Sigmoid colon (tissue), 7 donors: Measurements from ENCODE around the gene RIOK2. TPM values are rescaled to one million over a fixed set of nuclear protein-coding genes. Genes with fewer than 3 reads are reported as not detected.

Experiments
- DNase-seq: peaks from one replicate; pipeline ENCODE4 v3.0.0-alpha.2; 2019
- H3K27ac ChIP-seq, 4 donors: fragments of 200-600 bp; sonication (generic); one replicate each; pipeline ENCODE4 v1.5.1; 2016 to 2019; ENCODE audit warnings: mild to moderate bottlenecking in 1 of 4
- H3K27me3 ChIP-seq, 3 donors: fragments of 200-600 bp; sonication (generic); one replicate each; pipeline ENCODE4 v1.5.1; 2019; ENCODE audit warnings: mild to moderate bottlenecking in 1 of 3
- H3K36me3 ChIP-seq, 4 donors: fragments of 200-600 bp; sonication (generic); one replicate each; pipeline ENCODE4 v1.5.1; 2016 to 2019
- H3K4me1 ChIP-seq, 4 donors: fragments of 200-600 bp; sonication (generic); one replicate each; pipeline ENCODE4 v1.5.1; 2017 to 2019
- H3K4me3 ChIP-seq, 4 donors: fragments of 200-600 bp; sonication (generic); one replicate each; pipeline ENCODE4 v1.5.1; 2017 to 2019; ENCODE audit warnings: mild to moderate bottlenecking in 2 of 4, moderate library complexity in 1 of 4
- H3K9me3 ChIP-seq, 4 donors: fragments of 200-600 bp in 3 of 4; sonication (generic) in 3 of 4; one replicate each; pipeline versions ENCODE4 v1.5.1 to v1.6.1; 2013 to 2019
- EP300 ChIP-seq, 4 donors: sonication (generic); formaldehyde crosslinking; IDR thresholded peaks; one replicate each; pipeline ENCODE4 v1.6.1; 2017; ENCODE audit warnings: antibody characterized with exemption in 4 of 4
- POLR2A ChIP-seq, 2 donors: fragments of 450-650 bp; IDR thresholded peaks; one replicate each; pipeline ENCODE4 v1.6.1; 2016; ENCODE audit warnings: antibody characterized with exemption in 2 of 2, mild to moderate bottlenecking in 2 of 2, moderate library complexity in 2 of 2
- POLR2AphosphoS5 ChIP-seq, 4 donors: sonication (generic); formaldehyde crosslinking; IDR thresholded peaks; one replicate each; pipeline ENCODE4 v1.6.1; 2017; ENCODE audit warnings: antibody characterized with exemption in 4 of 4
- WGBS, 2 donors: extraction: QIAGEN DNeasy Blood & Tissue Kit; methylation state at CpG; one replicate each; pipeline ENCODE4 v1.1.7; 2013; 5-methylcytosine and 5-hydroxymethylcytosine counted together
- intact Hi-C: fragments of 100-400 bp; cut with DNase I; formaldehyde crosslinking; loops from one replicate; pipeline ENCODE4 v1.15.1; 2023
- polyA plus RNA-seq, 3 donors: library from polyadenylated mRNA; stranded (reverse); fragments of 200-250 nt; gene quantifications; one replicate each; pipeline ENCODE4 v1.2.3, GENCODE V29; 2013
- total RNA-seq, 4 donors: library from RNA; depleted of rRNA; stranded (reverse); fragments of >200 nt; gene quantifications; one replicate each; pipeline ENCODE4 v1.1.0, GENCODE V29; 2016
- TF ChIP-seq, protein P1 (sequence below), 4 experiments: fragments of 450-650 bp in 3 of 4; fragments of 200-600 bp in 1 of 4; IDR thresholded peaks; one replicate each; pipeline ENCODE4 v1.5.1; 2016 to 2019; ENCODE audit warnings: antibody characterized with exemption in 4 of 4, mild to moderate bottlenecking in 3 of 4, moderate library complexity in 2 of 4
- donor health status: healthy with polysubstance abuse.
- donor health status: Bipolar disorder and iron deficiency.
- donor health status: healthy.

Gene RIOK2
- total and polyA plus RNA-seq, 7 donors: 7.8 to 28.0 (median 16.1) TPM

DNA sequence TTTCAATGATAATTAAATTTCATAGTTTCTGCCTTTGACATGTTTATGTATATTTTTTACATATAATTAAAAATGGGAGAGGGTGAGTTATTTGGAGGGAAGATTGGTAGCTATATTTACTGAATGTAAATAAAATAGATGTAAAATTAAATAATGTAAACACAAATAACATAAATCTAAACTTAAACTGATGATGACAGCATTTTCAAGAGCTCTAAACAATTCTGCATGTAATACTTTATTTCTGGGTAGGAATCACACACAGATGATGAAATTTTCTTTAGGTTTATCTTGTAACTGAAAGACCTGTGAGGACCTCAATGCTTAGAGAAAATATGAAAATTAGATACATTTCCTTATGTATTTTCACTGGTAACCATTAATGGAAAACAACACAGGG, 42.2 kb upstream of the RIOK2 start:
- TF ChIP-seq POLR2AphosphoS5 (IDR thresholded peaks at IDR 0.05) (no peak), EP300 (IDR thresholded peaks at IDR 0.05) (no peak), POLR2A (IDR thresholded peaks at IDR 0.05) (no peak)
- TF ChIP-seq, protein P1, sequence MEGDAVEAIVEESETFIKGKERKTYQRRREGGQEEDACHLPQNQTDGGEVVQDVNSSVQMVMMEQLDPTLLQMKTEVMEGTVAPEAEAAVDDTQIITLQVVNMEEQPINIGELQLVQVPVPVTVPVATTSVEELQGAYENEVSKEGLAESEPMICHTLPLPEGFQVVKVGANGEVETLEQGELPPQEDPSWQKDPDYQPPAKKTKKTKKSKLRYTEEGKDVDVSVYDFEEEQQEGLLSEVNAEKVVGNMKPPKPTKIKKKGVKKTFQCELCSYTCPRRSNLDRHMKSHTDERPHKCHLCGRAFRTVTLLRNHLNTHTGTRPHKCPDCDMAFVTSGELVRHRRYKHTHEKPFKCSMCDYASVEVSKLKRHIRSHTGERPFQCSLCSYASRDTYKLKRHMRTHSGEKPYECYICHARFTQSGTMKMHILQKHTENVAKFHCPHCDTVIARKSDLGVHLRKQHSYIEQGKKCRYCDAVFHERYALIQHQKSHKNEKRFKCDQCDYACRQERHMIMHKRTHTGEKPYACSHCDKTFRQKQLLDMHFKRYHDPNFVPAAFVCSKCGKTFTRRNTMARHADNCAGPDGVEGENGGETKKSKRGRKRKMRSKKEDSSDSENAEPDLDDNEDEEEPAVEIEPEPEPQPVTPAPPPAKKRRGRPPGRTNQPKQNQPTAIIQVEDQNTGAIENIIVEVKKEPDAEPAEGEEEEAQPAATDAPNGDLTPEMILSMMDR (IDR thresholded peaks at IDR 0.05): no peak
- H3K4me3 ChIP-seq: no peak overlapping the region
- no peaks in the 10 kb centered on the region for H3K4me1 ChIP-seq
- no peak overlapping the region for H3K27ac ChIP-seq
- no peaks in the 10 kb centered on the region for H3K36me3 ChIP-seq
- no peak for DNase-seq
- H3K27me3 ChIP-seq: no peaks in the 10 kb centered on the region
- H3K9me3 ChIP-seq: no peaks in the 10 kb centered on the region
- intact Hi-C loops: no loop called here

DNA sequence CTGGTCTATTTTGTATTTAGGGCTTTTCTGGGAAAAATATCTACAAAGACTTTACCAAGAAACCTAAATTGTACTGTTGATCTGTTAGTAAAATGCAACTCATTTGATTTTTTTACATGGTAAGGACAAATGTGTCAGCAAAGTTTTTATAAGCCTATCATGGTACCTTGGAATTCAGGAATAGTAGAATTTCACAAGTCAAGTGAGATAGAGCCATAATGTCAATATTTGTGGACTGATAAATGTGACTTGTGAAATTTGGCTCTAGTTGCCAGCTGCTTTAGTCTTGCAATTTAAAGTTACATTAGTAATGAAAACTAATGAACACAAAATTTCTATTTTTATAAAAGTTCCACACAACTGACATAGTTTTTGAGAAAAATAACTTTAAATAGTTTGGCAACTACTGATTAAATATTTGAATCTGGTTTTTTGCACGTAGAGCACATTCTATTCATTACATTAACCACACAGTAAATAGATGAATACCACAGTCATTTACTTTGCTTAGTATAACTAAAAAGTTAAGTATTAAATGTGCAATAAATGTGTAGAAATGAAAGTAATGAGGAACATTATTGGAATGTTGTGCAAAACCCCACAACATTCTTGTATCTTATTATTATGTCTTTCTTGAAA, 41.2 kb upstream of the RIOK2 start:
- no peak overlapping the region for H3K4me3 ChIP-seq
- intact Hi-C loops: no loop called here
- H3K27me3 ChIP-seq: no peaks in the 10 kb centered on the region
- no peak overlapping the region for H3K27ac ChIP-seq
- no peaks in the 10 kb centered on the region for H3K4me1 ChIP-seq
- H3K36me3 ChIP-seq: no peaks in the 10 kb centered on the region
- TF ChIP-seq EP300 (IDR thresholded peaks at IDR 0.05): no peak
- TF ChIP-seq, protein P1 (IDR thresholded peaks at IDR 0.05): no peak
- no peak for TF ChIP-seq POLR2AphosphoS5 (IDR thresholded peaks at IDR 0.05)
- TF ChIP-seq POLR2A (IDR thresholded peaks at IDR 0.05): no peak
- WGBS, 2 donors: 38 to 68% methylated on average over 1 of the region's 1 CpG
- peaks cover 0 to 1% (median 0%) of the 10 kb centered on the region in 4 donors for H3K9me3 ChIP-seq
- DNase-seq: no peak

DNA sequence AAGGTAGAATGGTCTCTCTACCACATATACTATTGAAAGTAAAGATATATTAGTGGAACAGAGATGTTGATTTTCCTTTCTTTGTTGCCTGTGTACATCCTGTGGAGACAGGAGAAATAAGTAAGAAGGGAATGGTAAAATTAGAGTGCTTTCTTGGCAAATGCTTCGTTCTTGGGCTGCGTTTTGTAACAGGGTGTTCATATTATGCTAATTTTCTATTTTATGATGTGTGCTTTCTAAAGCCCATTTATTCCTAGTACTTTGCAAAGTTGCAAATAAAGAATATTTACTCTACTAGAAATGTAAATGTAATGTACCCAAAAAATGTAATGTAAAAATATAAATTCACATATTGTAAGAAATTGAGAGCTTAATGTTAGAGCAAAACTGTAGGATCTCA, 40.5 kb upstream of the RIOK2 start:
- no peak for TF ChIP-seq POLR2A (IDR thresholded peaks at IDR 0.05)
- TF ChIP-seq POLR2AphosphoS5 (IDR thresholded peaks at IDR 0.05): no peak
- TF ChIP-seq EP300 (IDR thresholded peaks at IDR 0.05): no peak
- TF ChIP-seq, protein P1 (IDR thresholded peaks at IDR 0.05): no peak
- no peak overlapping the region for H3K27ac ChIP-seq
- no peak for DNase-seq
- no peaks in the 10 kb centered on the region for H3K36me3 ChIP-seq
- H3K4me1 ChIP-seq: no peaks in the 10 kb centered on the region
- 74 to 83% methylated on average over 2 of the region's 2 CpGs for WGBS, 2 donors
- intact Hi-C loops: no loop called here
- no peak overlapping the region for H3K4me3 ChIP-seq
- H3K27me3 ChIP-seq: no peaks in the 10 kb centered on the region
- peaks cover 0 to 2% (median 0%) of the 10 kb centered on the region in 4 donors for H3K9me3 ChIP-seq

DNA sequence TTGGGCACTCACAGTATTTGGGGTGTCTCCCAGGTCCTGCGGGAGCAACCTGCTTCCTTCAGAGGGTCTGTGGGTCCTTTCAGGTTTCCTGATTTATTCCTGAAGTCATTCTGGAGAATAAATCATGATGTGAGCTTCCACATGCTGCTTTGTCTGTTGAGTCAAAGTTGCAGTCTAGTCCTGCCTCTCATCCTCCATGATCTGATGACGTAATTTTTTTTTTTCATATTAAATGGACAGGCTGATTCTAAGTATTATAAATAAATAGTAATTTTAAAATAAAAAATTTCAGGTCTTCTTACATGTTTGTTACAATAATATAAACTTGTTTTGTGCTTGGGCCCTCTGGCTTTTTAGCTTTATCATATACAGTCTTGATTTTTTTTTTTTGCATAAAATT, 26.3 kb upstream of the RIOK2 start:
- Histone ChIP-seq H3K27ac (no peak overlapping the region), H3K36me3 (no peaks in the 10 kb centered on the region), H3K4me1 (no peaks in the 10 kb centered on the region), H3K4me3 (no peak overlapping the region), H3K27me3 (no peaks in the 10 kb centered on the region), H3K9me3 (peaks cover 0 to 2% (median under 1%) of the 10 kb centered on the region in 4 donors)
- 94 to 97% methylated on average over 2 of the region's 2 CpGs for WGBS, 2 donors
- intact Hi-C loops: no loop called here
- no peak for DNase-seq
- TF ChIP-seq, protein P1 (IDR thresholded peaks at IDR 0.05): no peak
- TF ChIP-seq POLR2A (IDR thresholded peaks at IDR 0.05) (no peak), POLR2AphosphoS5 (IDR thresholded peaks at IDR 0.05) (no peak), EP300 (IDR thresholded peaks at IDR 0.05) (no peak)

DNA sequence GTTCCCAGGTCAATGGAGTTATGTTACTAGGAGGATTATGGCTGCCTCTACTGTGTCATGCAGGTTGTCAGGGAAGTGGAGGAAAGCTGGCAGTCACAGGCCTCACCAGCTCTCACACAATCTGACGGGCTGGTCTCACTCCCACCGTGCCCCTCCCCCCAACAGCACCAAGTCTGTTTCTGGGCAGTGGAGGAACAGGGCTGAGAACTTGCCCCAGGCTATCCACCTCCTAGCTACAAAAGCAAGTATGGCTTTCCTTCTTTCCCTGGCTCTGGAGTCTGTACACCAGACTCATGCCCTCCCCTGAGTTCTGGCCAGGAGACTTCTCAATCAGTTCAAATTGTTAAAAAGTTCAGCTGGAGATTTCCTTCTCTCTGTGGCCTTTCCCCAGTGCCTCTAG, 25.7 kb upstream of the RIOK2 start:
- intact Hi-C loops: no loop called here
- Histone ChIP-seq H3K36me3 (no peaks in the 10 kb centered on the region), H3K4me3 (no peak overlapping the region), H3K4me1 (no peaks in the 10 kb centered on the region), H3K9me3 (peaks cover 0 to 2% (median under 1%) of the 10 kb centered on the region in 4 donors), H3K27ac (no peak overlapping the region), H3K27me3 (no peaks in the 10 kb centered on the region)
- WGBS, 2 donors: 82 to 86% methylated on average over 2 of the region's 2 CpGs
- TF ChIP-seq, protein P1 (IDR thresholded peaks at IDR 0.05): no peak
- TF ChIP-seq POLR2AphosphoS5 (IDR thresholded peaks at IDR 0.05) (no peak), POLR2A (IDR thresholded peaks at IDR 0.05) (no peak), EP300 (IDR thresholded peaks at IDR 0.05) (no peak)
- DNase-seq: no peak
